A549 (cell line): ENCODE results near the gene TTC32. TPM values are rescaled to one million over a fixed set of nuclear protein-coding genes. Genes with fewer than 3 reads are reported as not detected.
A peak's percentile ranks its signal among the peaks of the same experiment; 100 is the strongest.

Source experiments
- ATAC-seq, 2 experiments: fragments of 200-7000 bp in 1 of 2; fragments of >200 bp in 1 of 2; cut with Nextera tagmentation in 1 of 2; cut with Tn5 transposase in 1 of 2; 3 replicates each; pipeline versions ENCODE4 v1.8.0 to v1.9.1; 2018 to 2020; ENCODE audit warnings: mild to moderate bottlenecking in 1 of 2, moderate library complexity in 1 of 2
- CTCF ChIA-PET: fragments of 300-600 bp; sonication (Branson Sonifier 250); formaldehyde crosslinking; extraction: SDS; loops from one replicate; lab custom pipeline; 2021; ENCODE audit warnings: antibody characterized with exemption, inconsistent platforms; lab: Yijun Ruan, JAX
- POLR2A ChIA-PET: fragments of 350-600 bp; formaldehyde crosslinking; extraction: SDS; loops from one replicate; lab custom pipeline; 2021; ENCODE audit warnings: antibody characterized with exemption, inconsistent platforms; lab: Yijun Ruan, JAX
- DNase-seq, 2 experiments: peaks; one replicate each; pipeline versions ENCODE4 v3.0.0 to v3.0.0-alpha.2; 2011 to 2016; ENCODE audit warnings: low read depth in 1 of 2, low spot score in 1 of 2
- FAIRE-seq: peaks from 2 replicates; lab custom pipeline; 2011; peaks lifted over from hg19 to GRCh38; lab: Jason Lieb, UNC
- H3K27ac ChIP-seq, 2 experiments: fragments of >200 bp; sonication (Bioruptor Twin); formaldehyde crosslinking; 3 replicates each; pipeline ENCODE4 v1.5.1; 2016 to 2017
- H3K4me1 ChIP-seq: fragments of >200 bp; sonication (Bioruptor Twin); formaldehyde crosslinking; 3 replicates; pipeline ENCODE4 v1.6.1; 2016
- H3K4me2 ChIP-seq: fragments of >200 bp; sonication (Bioruptor Twin); formaldehyde crosslinking; 3 replicates; pipeline ENCODE4 v1.6.1; 2016
- H3K4me3 ChIP-seq: fragments of >200 bp; sonication (Bioruptor Twin); formaldehyde crosslinking; 3 replicates; pipeline ENCODE4 v1.5.1; 2016
- H3K9me3 ChIP-seq: fragments of >200 bp; sonication (Bioruptor Twin); formaldehyde crosslinking; 3 replicates; pipeline ENCODE4 v1.6.1; 2016
- CHD2 ChIP-seq: fragments of 150-350 bp; IDR thresholded peaks from 2 replicates; pipeline ENCODE4 v1.6.1; 2014; ENCODE audit warnings: low read length; ENCODE audit not compliant: partially characterized antibody
- CHD4 ChIP-seq: fragments of 200-600 bp; sonication (generic); IDR thresholded peaks from 2 replicates; pipeline ENCODE4 v1.6.1; 2016; ENCODE audit warnings: antibody characterized with exemption, mild to moderate bottlenecking, borderline replicate concordance
- ELK1 ChIP-seq: fragments of 150-350 bp; IDR thresholded peaks from 2 replicates; pipeline ENCODE4 v1.6.1; 2014; ENCODE audit warnings: low read depth, mild to moderate bottlenecking, low read length
- ESRRA ChIP-seq: fragments of 150-350 bp; IDR thresholded peaks from 2 replicates; pipeline ENCODE4 v1.6.1; 2014; ENCODE audit warnings: mild to moderate bottlenecking, low read length, borderline replicate concordance
- FOSL2 ChIP-seq, 2 experiments: fragments of 450-650 bp in 1 of 2; fragments of >200 bp in 1 of 2; sonication (Bioruptor Twin) in 1 of 2; formaldehyde crosslinking; IDR thresholded peaks; 2 replicates each; pipeline versions ENCODE4 v1.5.0 to v1.6.1; 2016 to 2020; ENCODE audit warnings: mild to moderate bottlenecking in 1 of 2, moderate library complexity in 1 of 2
- HEYL ChIP-seq: fragments of 250-450 bp; sonication (Bioruptor Pico); IDR thresholded peaks from 2 replicates; pipeline ENCODE4 v1.8.0; 2021; ENCODE audit warnings: mild to moderate bottlenecking, moderate library complexity
- HOXA7 ChIP-seq: fragments of 250-450 bp; sonication (Bioruptor Pico); IDR thresholded peaks from 2 replicates; pipeline ENCODE4 v1.5.0; 2020; ENCODE audit warnings: mild to moderate bottlenecking, moderate library complexity
- HOXB13 ChIP-seq: fragments of 250-450 bp; sonication (Bioruptor Pico); IDR thresholded peaks from 2 replicates; pipeline ENCODE4 v1.5.0; 2020; ENCODE audit warnings: low read depth, mild to moderate bottlenecking, moderate library complexity
- HOXB5 ChIP-seq: fragments of 250-450 bp; sonication (Bioruptor Pico); IDR thresholded peaks from 2 replicates; pipeline ENCODE4 v1.5.0; 2020; ENCODE audit warnings: mild to moderate bottlenecking, moderate library complexity
- JUN ChIP-seq, 2 experiments: fragments of >200 bp; sonication (Bioruptor Twin); formaldehyde crosslinking; IDR thresholded peaks; 2 replicates in 1 of 2; 3 replicates in 1 of 2; pipeline ENCODE4 v1.6.1; 2016 to 2017
- KDM1A ChIP-seq: fragments of 200-600 bp; sonication (generic); IDR thresholded peaks from 2 replicates; pipeline ENCODE4 v1.6.1; 2016; ENCODE audit warnings: low read depth, mild to moderate bottlenecking
- KDM5A ChIP-seq: fragments of 200-600 bp; sonication (generic); IDR thresholded peaks from 2 replicates; pipeline ENCODE4 v1.6.1; 2016; ENCODE audit warnings: antibody characterized with exemption, mild to moderate bottlenecking
- MAFK ChIP-seq: fragments of 450-650 bp; IDR thresholded peaks from 2 replicates; pipeline ENCODE4 v1.6.1; 2014; ENCODE audit not compliant: partially characterized antibody
- MAZ ChIP-seq: fragments of 150-350 bp; IDR thresholded peaks from 2 replicates; pipeline ENCODE4 v1.6.1; 2014; ENCODE audit warnings: antibody characterized with exemption, low read depth, low read length, borderline replicate concordance
- NFE2L2 ChIP-seq: fragments of 150-350 bp; conservative IDR thresholded peaks from 2 replicates; pipeline ENCODE4 v1.6.1; 2014; ENCODE audit warnings: low read length
- PHF8 ChIP-seq: fragments of 200-600 bp; sonication (generic); IDR thresholded peaks from 2 replicates; pipeline ENCODE4 v1.6.1; 2016; ENCODE audit warnings: low read depth, mild to moderate bottlenecking, antibody characterized with exemption, moderate library complexity, borderline replicate concordance
- POLR2A ChIP-seq: IDR thresholded peaks from 2 replicates; pipeline ENCODE4 v1.6.1; 2012; ENCODE audit warnings: mild to moderate bottlenecking, low read length
- POLR2AphosphoS2 ChIP-seq: conservative IDR thresholded peaks from 2 replicates; pipeline ENCODE4 v1.6.1; 2012; ENCODE audit warnings: low read length, improper control_type of control experiment, inconsistent platforms
- RAD21 ChIP-seq, 2 experiments: fragments of >200 bp in 1 of 2; sonication (Bioruptor Twin) in 1 of 2; formaldehyde crosslinking in 1 of 2; IDR thresholded peaks in 1 of 2; conservative IDR thresholded peaks in 1 of 2; 2 replicates in 1 of 2; 3 replicates in 1 of 2; pipeline ENCODE4 v1.6.1; 2012 to 2018; ENCODE audit warnings: inconsistent platforms in 1 of 2
- RARB ChIP-seq: fragments of 250-450 bp; sonication (Bioruptor Pico); IDR thresholded peaks from 2 replicates; pipeline ENCODE4 v1.8.0; 2021; ENCODE audit warnings: mild to moderate bottlenecking, moderate library complexity
- SMC3 ChIP-seq: fragments of >200 bp; sonication (Bioruptor Twin); formaldehyde crosslinking; IDR thresholded peaks from 3 replicates; pipeline ENCODE4 v1.6.1; 2018; ENCODE audit warnings: inconsistent platforms
- TFCP2L1 ChIP-seq: fragments of 250-450 bp; sonication (Bioruptor Pico); IDR thresholded peaks from 2 replicates; pipeline ENCODE4 v1.5.0; 2021; ENCODE audit warnings: mild to moderate bottlenecking
- ZNF302 ChIP-seq: fragments of 250-450 bp; sonication (Bioruptor Pico); IDR thresholded peaks from 2 replicates; pipeline ENCODE4 v1.9.0; 2021; ENCODE audit warnings: inconsistent platforms, mild to moderate bottlenecking, moderate library complexity
- ZSCAN20 ChIP-seq: fragments of 250-450 bp; sonication (Bioruptor Pico); IDR thresholded peaks from 2 replicates; pipeline ENCODE4 v1.8.0; 2022; ENCODE audit warnings: mild to moderate bottlenecking, moderate library complexity
- WGBS: methylation state at CpG from one replicate; pipeline ENCODE4 v1.1.6; 2017; ENCODE audit errors: missing lambda C conversion rate; 5-methylcytosine and 5-hydroxymethylcytosine counted together
- polyA plus RNA-seq, 4 experiments: library from polyadenylated mRNA; depleted of rRNA in 3 of 4; stranded (reverse); fragments of >200 nt; fragmentation: RNase III in 1 of 4; extraction: RNeasy Plus Mini Kit Qiagen cat#74134 plus additional on column Dnase treatment in 1 of 4; gene quantifications; 2 replicates in 3 of 4; 3 replicates in 1 of 4; pipeline ENCODE4 v1.2.3, GENCODE V29; 2011 to 2017
- TF ChIP-seq, protein P1 (sequence below): fragments of 450-650 bp; IDR thresholded peaks from 2 replicates; pipeline ENCODE4 v1.6.1; 2014; ENCODE audit warnings: antibody characterized with exemption
- TF ChIP-seq, protein P2 (sequence below): fragments of >200 bp; sonication (Bioruptor Twin); formaldehyde crosslinking; IDR thresholded peaks from 3 replicates; pipeline ENCODE4 v1.5.1; 2016
- TF ChIP-seq, protein P3 (sequence below): IDR thresholded peaks from 2 replicates; pipeline ENCODE4 v1.6.1; 2012
- TF ChIP-seq, protein P4 (sequence below): IDR thresholded peaks from 2 replicates; pipeline ENCODE4 v1.6.1; 2012

TTC32 gene
- polyA plus RNA-seq, 2 of the 4 experiments (the other 2 are of a cell fraction) = 22.4 to 37.1 TPM

GRCh38 chr2:19865151-19865550 is 36.6 kb downstream of the TTC32 start:
- Histone ChIP-seq H3K4me3 (no peak overlapping the region), H3K4me1 (peaks cover 17% of the 10 kb centered on the region), H3K27ac (no peak overlapping the region; a peak in 1 of 6 replicates), H3K4me2 (no peak overlapping the region), H3K9me3 (no peaks in the 10 kb centered on the region)
- ChIA-PET CTCF (interaction anchor here (1.2 to 5.8 kb wide), 12 partner anchors 9 to 1346 kb away, joined by 3 to 61 read pairs (median 15); partner anchors contain the start of gene OSR1), POLR2A (interaction anchor here (1.4 kb wide), 1 partner anchor 518 kb away, joined by 3 read pairs; no protein-coding TSS in a partner anchor)
- DNase-seq = no peak
- 55% methylated on average over 2 of the region's 2 CpGs for WGBS
- TF ChIP-seq TFCP2L1 (no peak), MAFK (no peak), PHF8 (no peak), MAZ (no peak), KDM1A (no peak), ZSCAN20 (no peak), POLR2A (no peak)
- TF ChIP-seq, protein P1, sequence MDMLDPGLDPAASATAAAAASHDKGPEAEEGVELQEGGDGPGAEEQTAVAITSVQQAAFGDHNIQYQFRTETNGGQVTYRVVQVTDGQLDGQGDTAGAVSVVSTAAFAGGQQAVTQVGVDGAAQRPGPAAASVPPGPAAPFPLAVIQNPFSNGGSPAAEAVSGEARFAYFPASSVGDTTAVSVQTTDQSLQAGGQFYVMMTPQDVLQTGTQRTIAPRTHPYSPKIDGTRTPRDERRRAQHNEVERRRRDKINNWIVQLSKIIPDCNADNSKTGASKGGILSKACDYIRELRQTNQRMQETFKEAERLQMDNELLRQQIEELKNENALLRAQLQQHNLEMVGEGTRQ = no peak
- no peak for ATAC-seq
- no peak for FAIRE-seq

GRCh38 chr2:19864381-19864780 is 37.4 kb downstream of the TTC32 start:
- no peak for FAIRE-seq
- Histone ChIP-seq H3K4me3 (no peak overlapping the region), H3K4me1 (peaks cover 17% of the 10 kb centered on the region), H3K9me3 (no peaks in the 10 kb centered on the region), H3K27ac (no peak overlapping the region), H3K4me2 (no peak overlapping the region)
- TF ChIP-seq POLR2AphosphoS2 (no peak), PHF8 (no peak), SMC3 (no peak)
- ChIA-PET CTCF (interaction anchor here (0.6 to 5.8 kb wide), 30 partner anchors 10 to 1477 kb away, joined by 3 to 61 read pairs (median 3); partner anchors contain the start of gene OSR1), POLR2A (interaction anchor here (1.4 kb wide), 1 partner anchor 517 kb away, joined by 3 read pairs; no protein-coding TSS in a partner anchor)
- WGBS = 77% methylated on average over 11 of the region's 11 CpGs
- ATAC-seq = no peak
- no peak for DNase-seq

GRCh38 chr2:19863303-19864041 is 38.3 kb downstream of the TTC32 start:
- H3K4me3 ChIP-seq = no peak overlapping the region
- WGBS = 30% methylated on average over 30 of the region's 33 CpGs
- peak overlapping the region; percentile 79 for H3K4me2 ChIP-seq
- ATAC-seq (peak; percentile 87 to 93), FAIRE-seq (no peak), DNase-seq (peak; percentile 70 to 72)
- H3K27ac ChIP-seq = peak overlapping the region; percentile 69 to 77
- no peaks in the 10 kb centered on the region for H3K9me3 ChIP-seq
- H3K4me1 ChIP-seq = peaks cover 17% of the 10 kb centered on the region
- CTCF ChIA-PET = interaction anchor here (0.6 to 5.8 kb wide), 60 partner anchors 10 to 1476 kb away, joined by 3 to 61 read pairs (median 4); partner anchors contain the start of gene OSR1
- POLR2A ChIA-PET = interaction anchor here (1.4 kb wide), 1 partner anchor 516 kb away, joined by 3 read pairs; no protein-coding TSS in a partner anchor
- TF ChIP-seq, protein P2, sequence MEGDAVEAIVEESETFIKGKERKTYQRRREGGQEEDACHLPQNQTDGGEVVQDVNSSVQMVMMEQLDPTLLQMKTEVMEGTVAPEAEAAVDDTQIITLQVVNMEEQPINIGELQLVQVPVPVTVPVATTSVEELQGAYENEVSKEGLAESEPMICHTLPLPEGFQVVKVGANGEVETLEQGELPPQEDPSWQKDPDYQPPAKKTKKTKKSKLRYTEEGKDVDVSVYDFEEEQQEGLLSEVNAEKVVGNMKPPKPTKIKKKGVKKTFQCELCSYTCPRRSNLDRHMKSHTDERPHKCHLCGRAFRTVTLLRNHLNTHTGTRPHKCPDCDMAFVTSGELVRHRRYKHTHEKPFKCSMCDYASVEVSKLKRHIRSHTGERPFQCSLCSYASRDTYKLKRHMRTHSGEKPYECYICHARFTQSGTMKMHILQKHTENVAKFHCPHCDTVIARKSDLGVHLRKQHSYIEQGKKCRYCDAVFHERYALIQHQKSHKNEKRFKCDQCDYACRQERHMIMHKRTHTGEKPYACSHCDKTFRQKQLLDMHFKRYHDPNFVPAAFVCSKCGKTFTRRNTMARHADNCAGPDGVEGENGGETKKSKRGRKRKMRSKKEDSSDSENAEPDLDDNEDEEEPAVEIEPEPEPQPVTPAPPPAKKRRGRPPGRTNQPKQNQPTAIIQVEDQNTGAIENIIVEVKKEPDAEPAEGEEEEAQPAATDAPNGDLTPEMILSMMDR = peak; percentile 99
- TF ChIP-seq, protein P3, sequence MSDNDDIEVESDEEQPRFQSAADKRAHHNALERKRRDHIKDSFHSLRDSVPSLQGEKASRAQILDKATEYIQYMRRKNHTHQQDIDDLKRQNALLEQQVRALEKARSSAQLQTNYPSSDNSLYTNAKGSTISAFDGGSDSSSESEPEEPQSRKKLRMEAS = peak; percentile 58; the same call in 1 of the 2 replicates
- TF ChIP-seq JUN (IDR thresholded peaks at IDR 0.05) (no peak), KDM5A (no peak), CHD2 (no peak), RAD21 (conservative IDR thresholded peaks at IDR 0.05 in 1 of 2, IDR thresholded peaks at IDR 0.05 in 1 of 2) (peak; percentile 99 to 100), HOXB5 (CRISPR knock-in tag) (no peak), RARB (CRISPR knock-in tag) (no peak), HOXB13 (CRISPR knock-in tag) (no peak), HEYL (CRISPR knock-in tag) (no peak), POLR2A (no peak), ZNF302 (no peak), FOSL2 (IDR thresholded peaks at IDR 0.05) (no peak), FOSL2 (CRISPR knock-in tag; IDR thresholded peaks at IDR 0.05) (no peak), PHF8 (no peak), ELK1 (no peak), HOXA7 (no peak), CHD4 (peak; percentile 63; the same call in 1 of the 2 replicates), NFE2L2 (no peak), ESRRA (no peak)
- TF ChIP-seq, protein P4, sequence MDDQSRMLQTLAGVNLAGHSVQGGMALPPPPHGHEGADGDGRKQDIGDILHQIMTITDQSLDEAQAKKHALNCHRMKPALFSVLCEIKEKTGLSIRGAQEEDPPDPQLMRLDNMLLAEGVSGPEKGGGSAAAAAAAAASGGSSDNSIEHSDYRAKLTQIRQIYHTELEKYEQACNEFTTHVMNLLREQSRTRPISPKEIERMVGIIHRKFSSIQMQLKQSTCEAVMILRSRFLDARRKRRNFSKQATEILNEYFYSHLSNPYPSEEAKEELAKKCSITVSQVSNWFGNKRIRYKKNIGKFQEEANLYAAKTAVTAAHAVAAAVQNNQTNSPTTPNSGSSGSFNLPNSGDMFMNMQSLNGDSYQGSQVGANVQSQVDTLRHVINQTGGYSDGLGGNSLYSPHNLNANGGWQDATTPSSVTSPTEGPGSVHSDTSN = no peak
